ENCODE data around the gene TAF6L. TPM values are rescaled to one million over a fixed set of nuclear protein-coding genes. Genes with fewer than 3 reads are reported as not detected.

Gene TAF6L
- total and polyA plus RNA-seq, 2 of the 8 experiments (the other 6 are each of a cell fraction or from before 2014, with no cell fraction given): 24.8 to 31.9 TPM

DNA sequence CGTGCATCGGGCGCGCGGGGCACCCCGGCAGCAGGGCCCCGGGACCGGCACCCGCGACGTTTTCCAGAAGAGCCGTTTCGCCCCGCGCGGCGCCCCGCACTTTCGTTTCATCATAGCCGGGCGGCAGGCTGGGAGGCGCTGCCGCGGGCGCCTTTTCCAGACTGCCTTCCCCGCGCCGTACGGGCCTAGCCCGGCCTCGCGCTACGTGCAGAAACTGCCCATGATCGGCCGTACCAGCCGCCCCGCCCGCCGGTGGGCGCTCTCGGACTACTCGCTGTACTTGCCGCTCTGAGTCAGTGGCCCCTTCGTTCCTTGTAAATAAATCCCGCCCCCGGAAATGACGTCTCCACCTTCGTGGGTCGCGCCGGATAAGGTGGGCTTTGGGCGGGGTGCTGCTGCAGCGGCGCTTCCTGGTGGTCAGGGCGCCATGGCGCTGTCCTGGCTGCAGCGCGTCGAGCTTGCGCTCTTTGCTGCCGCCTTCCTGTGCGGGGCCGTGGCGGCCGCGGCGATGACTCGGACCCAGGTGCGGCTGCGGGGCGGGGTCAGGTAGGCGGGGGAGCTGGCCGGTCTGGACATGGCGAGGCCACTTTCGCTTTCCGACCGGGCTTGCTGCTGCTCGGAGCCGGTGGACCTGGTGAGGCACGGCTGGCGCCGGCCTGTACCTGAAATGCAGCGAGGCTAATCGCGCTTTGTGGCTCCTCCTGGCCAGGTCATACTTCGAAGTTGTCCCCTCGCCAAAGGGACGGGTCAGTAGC is 16.0 kb downstream of the TAF6L start, which contains the start of gene TMEM179B (continued):
- TF ChIP-seq, protein P1, sequence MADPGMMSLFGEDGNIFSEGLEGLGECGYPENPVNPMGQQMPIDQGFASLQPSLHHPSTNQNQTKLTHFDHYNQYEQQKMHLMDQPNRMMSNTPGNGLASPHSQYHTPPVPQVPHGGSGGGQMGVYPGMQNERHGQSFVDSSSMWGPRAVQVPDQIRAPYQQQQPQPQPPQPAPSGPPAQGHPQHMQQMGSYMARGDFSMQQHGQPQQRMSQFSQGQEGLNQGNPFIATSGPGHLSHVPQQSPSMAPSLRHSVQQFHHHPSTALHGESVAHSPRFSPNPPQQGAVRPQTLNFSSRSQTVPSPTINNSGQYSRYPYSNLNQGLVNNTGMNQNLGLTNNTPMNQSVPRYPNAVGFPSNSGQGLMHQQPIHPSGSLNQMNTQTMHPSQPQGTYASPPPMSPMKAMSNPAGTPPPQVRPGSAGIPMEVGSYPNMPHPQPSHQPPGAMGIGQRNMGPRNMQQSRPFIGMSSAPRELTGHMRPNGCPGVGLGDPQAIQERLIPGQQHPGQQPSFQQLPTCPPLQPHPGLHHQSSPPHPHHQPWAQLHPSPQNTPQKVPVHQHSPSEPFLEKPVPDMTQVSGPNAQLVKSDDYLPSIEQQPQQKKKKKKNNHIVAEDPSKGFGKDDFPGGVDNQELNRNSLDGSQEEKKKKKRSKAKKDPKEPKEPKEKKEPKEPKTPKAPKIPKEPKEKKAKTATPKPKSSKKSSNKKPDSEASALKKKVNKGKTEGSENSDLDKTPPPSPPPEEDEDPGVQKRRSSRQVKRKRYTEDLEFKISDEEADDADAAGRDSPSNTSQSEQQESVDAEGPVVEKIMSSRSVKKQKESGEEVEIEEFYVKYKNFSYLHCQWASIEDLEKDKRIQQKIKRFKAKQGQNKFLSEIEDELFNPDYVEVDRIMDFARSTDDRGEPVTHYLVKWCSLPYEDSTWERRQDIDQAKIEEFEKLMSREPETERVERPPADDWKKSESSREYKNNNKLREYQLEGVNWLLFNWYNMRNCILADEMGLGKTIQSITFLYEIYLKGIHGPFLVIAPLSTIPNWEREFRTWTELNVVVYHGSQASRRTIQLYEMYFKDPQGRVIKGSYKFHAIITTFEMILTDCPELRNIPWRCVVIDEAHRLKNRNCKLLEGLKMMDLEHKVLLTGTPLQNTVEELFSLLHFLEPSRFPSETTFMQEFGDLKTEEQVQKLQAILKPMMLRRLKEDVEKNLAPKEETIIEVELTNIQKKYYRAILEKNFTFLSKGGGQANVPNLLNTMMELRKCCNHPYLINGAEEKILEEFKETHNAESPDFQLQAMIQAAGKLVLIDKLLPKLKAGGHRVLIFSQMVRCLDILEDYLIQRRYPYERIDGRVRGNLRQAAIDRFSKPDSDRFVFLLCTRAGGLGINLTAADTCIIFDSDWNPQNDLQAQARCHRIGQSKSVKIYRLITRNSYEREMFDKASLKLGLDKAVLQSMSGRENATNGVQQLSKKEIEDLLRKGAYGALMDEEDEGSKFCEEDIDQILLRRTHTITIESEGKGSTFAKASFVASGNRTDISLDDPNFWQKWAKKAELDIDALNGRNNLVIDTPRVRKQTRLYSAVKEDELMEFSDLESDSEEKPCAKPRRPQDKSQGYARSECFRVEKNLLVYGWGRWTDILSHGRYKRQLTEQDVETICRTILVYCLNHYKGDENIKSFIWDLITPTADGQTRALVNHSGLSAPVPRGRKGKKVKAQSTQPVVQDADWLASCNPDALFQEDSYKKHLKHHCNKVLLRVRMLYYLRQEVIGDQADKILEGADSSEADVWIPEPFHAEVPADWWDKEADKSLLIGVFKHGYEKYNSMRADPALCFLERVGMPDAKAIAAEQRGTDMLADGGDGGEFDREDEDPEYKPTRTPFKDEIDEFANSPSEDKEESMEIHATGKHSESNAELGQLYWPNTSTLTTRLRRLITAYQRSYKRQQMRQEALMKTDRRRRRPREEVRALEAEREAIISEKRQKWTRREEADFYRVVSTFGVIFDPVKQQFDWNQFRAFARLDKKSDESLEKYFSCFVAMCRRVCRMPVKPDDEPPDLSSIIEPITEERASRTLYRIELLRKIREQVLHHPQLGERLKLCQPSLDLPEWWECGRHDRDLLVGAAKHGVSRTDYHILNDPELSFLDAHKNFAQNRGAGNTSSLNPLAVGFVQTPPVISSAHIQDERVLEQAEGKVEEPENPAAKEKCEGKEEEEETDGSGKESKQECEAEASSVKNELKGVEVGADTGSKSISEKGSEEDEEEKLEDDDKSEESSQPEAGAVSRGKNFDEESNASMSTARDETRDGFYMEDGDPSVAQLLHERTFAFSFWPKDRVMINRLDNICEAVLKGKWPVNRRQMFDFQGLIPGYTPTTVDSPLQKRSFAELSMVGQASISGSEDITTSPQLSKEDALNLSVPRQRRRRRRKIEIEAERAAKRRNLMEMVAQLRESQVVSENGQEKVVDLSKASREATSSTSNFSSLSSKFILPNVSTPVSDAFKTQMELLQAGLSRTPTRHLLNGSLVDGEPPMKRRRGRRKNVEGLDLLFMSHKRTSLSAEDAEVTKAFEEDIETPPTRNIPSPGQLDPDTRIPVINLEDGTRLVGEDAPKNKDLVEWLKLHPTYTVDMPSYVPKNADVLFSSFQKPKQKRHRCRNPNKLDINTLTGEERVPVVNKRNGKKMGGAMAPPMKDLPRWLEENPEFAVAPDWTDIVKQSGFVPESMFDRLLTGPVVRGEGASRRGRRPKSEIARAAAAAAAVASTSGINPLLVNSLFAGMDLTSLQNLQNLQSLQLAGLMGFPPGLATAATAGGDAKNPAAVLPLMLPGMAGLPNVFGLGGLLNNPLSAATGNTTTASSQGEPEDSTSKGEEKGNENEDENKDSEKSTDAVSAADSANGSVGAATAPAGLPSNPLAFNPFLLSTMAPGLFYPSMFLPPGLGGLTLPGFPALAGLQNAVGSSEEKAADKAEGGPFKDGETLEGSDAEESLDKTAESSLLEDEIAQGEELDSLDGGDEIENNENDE (IDR thresholded peaks at IDR 0.05; ENCODE audit: insufficient replicate concordance, low read length): no peak
- TF ChIP-seq, protein P2, sequence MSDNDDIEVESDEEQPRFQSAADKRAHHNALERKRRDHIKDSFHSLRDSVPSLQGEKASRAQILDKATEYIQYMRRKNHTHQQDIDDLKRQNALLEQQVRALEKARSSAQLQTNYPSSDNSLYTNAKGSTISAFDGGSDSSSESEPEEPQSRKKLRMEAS (IDR thresholded peaks at IDR 0.05): peak; percentile 68
- TF ChIP-seq NANOG (IDR thresholded peaks at IDR 0.05; ENCODE audit: insufficient read depth, low read depth, low read length, poor library complexity, severe bottlenecking) (no peak), TCF12 (IDR thresholded peaks at IDR 0.05; ENCODE audit: low read depth, low read length) (no peak), RBBP5 (IDR thresholded peaks at IDR 0.05; ENCODE audit: borderline replicate concordance, low read depth, low read length) (peak; percentile 79; the same call in 1 of the 2 replicates), CBX5 (IDR thresholded peaks at IDR 0.05; ENCODE audit: low read depth, low read length) (no peak), SIRT6 (IDR thresholded peaks at IDR 0.05; ENCODE audit: low read length) (no peak), RXRA (IDR thresholded peaks at IDR 0.05; ENCODE audit: insufficient read depth, low read depth, low read length) (no peak), GTF2F1 (IDR thresholded peaks at IDR 0.05; ENCODE audit: borderline replicate concordance, low read depth, low read length) (peak; percentile 74)

Data from H1 (cell line).